HL-60 (cell line): Measurements from ENCODE around the gene CNGA4.

ENCODE experiments used
- CTCF ChIP-seq: IDR thresholded peaks from one replicate; pipeline ENCODE4 v1.5.1; 2011; ENCODE audit warnings: low read length, control low read depth, inconsistent platforms; ENCODE audit not compliant: insufficient read depth
- GABPA ChIP-seq: IDR thresholded peaks from 2 replicates; pipeline ENCODE4 v1.6.1; 2012; ENCODE audit warnings: low read depth
- POLR2AphosphoS5 ChIP-seq: IDR thresholded peaks from 2 replicates; pipeline ENCODE4 v1.6.1; 2012; ENCODE audit warnings: low read depth

- TF ChIP-seq CTCF (no peak), GABPA (no peak), POLR2AphosphoS5 (no peak)
Measured at GRCh38 chr11:6258141-6258540, 19.3 kb downstream of the CNGA4 start.
